RWPE2 (cell line): Measurements from ENCODE around the gene LHX6.

Source experiments
- ATAC-seq: fragments of 200-7000 bp; cut with Tn5 transposase; 3 replicates; pipeline ENCODE4 v1.9.1; 2021; ENCODE audit warnings: low read depth
- DNase-seq: peaks from one replicate; pipeline ENCODE4 v3.0.0-alpha.2; 2020; ENCODE audit warnings: low spot score
- H3K27ac ChIP-seq: fragments of 450-650 bp; 2 replicates; pipeline ENCODE4 v1.5.1; 2017; ENCODE audit warnings: mild to moderate bottlenecking; ENCODE audit not compliant: poor library complexity, severe bottlenecking
- H3K27me3 ChIP-seq: fragments of 250-450 bp; sonication (Bioruptor Pico); 2 replicates; pipeline ENCODE4 v1.5.1; 2021; ENCODE audit warnings: mild to moderate bottlenecking, moderate library complexity; ENCODE audit not compliant: insufficient read depth, poor library complexity, severe bottlenecking
- H3K36me3 ChIP-seq: fragments of 250-450 bp; sonication (Bioruptor Pico); 2 replicates; pipeline ENCODE4 v1.5.1; 2020; ENCODE audit warnings: low read depth, mild to moderate bottlenecking, moderate library complexity
- H3K4me1 ChIP-seq: fragments of 250-450 bp; sonication (Bioruptor Pico); 2 replicates; pipeline ENCODE4 v1.5.1; 2021; ENCODE audit warnings: mild to moderate bottlenecking, moderate library complexity; ENCODE audit not compliant: insufficient read depth, poor library complexity, severe bottlenecking
- H3K4me3 ChIP-seq: fragments of 250-450 bp; sonication (Bioruptor Pico); 2 replicates; pipeline ENCODE4 v1.5.1; 2021; ENCODE audit warnings: mild to moderate bottlenecking, moderate library complexity; ENCODE audit not compliant: severe bottlenecking
- H3K9me3 ChIP-seq: fragments of 250-450 bp; sonication (Bioruptor Pico); 2 replicates; pipeline ENCODE4 v1.5.1; 2021; ENCODE audit warnings: mild to moderate bottlenecking, moderate library complexity; ENCODE audit not compliant: severe bottlenecking
- TF ChIP-seq, protein P1 (sequence below): fragments of 450-650 bp; IDR thresholded peaks from one replicate; pipeline ENCODE4 v1.5.1; 2017; ENCODE audit warnings: mild to moderate bottlenecking, moderate library complexity; ENCODE audit not compliant: poor library complexity, severe bottlenecking

Gene LHX6

DNA sequence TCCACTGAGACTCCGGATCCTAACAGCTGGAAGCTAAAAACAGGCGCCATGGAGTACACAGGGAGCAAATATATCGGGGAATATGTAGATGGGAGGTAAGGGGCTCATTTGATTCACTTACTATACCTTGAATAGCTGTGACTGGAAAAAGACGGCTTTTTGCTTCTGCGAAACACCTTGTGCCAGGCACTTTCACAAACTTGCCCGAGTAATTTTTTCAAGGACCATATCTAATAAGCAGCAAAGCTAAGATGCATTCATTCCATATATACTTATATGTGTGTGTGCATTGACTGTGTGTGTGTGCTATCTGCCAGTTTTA, 68.9 kb downstream of the LHX6 start:
- no peak for ATAC-seq
- no peak overlapping the region for H3K27ac ChIP-seq

DNA sequence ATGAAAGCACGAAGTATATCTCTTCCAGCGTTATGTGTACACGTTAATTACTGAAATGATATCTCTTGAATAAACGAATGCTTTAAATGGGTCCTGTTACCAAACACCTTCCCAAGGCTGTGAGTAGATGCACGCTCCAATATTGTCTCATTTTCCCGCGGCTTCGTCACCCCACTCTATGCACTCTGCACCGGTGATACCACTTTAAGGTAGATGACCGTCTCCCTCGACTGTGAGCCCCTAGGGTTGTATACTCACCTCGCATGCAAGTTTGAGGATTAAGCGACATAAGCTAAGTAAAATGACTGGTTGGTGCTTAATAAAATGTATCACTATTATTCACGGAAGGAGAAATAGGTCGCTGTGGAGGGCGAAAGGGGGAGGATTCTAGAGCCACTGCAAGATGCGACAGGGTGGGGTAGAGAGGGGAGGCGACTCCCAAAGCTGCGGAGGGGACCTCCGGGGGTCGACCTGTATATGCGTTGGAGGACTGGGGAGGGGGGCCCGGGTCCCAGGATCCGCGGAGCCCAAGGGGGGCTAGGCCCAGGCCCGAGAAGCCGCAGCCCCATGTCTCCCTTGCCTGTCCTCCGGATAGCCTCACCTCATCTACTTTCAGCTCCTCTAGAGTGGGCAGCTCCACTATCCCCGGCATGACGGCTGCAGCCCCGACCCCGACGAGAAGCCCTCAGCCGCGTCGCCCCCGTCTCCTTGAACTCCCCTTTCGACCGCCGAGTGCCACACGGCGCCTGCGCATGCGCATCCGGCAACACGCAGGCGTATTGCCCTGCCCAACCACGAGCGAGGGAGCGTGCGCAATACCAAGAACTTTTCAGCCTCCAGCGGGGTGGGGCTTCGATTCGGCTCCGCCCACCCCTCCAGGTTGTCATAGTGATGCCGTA, 69.5 kb downstream of the LHX6 start, which contains the start of the genes MORN5 and NDUFA8:
Gene MORN5, plus strand, starts transcription at position 883 of the 899 bp plus-strand sequence. CDS start 65 bp downstream, outside the sequence.
Gene NDUFA8, minus strand, starts transcription at position 754 of the 899 bp plus-strand sequence. Its CDS starts 102 bp downstream, at position 652.
- DNase-seq (peak; percentile 97), ATAC-seq (peak; percentile 93)
- peaks cover 27% of the 10 kb centered on the region for H3K36me3 ChIP-seq
- peak within 1 kb of the TSS; percentile 13 for H3K27ac ChIP-seq
- no peaks in the 10 kb centered on the region for H3K9me3 ChIP-seq
- H3K4me3 ChIP-seq: peak within 1 kb of the TSS; percentile 92
- TF ChIP-seq, protein P1, sequence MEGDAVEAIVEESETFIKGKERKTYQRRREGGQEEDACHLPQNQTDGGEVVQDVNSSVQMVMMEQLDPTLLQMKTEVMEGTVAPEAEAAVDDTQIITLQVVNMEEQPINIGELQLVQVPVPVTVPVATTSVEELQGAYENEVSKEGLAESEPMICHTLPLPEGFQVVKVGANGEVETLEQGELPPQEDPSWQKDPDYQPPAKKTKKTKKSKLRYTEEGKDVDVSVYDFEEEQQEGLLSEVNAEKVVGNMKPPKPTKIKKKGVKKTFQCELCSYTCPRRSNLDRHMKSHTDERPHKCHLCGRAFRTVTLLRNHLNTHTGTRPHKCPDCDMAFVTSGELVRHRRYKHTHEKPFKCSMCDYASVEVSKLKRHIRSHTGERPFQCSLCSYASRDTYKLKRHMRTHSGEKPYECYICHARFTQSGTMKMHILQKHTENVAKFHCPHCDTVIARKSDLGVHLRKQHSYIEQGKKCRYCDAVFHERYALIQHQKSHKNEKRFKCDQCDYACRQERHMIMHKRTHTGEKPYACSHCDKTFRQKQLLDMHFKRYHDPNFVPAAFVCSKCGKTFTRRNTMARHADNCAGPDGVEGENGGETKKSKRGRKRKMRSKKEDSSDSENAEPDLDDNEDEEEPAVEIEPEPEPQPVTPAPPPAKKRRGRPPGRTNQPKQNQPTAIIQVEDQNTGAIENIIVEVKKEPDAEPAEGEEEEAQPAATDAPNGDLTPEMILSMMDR: no peak
- H3K27me3 ChIP-seq: no peaks in the 10 kb centered on the region
- peaks cover 11% of the 10 kb centered on the region for H3K4me1 ChIP-seq

More for the DNA sequence above, 68.9 kb downstream of the LHX6 start:
- Histone ChIP-seq H3K9me3 (no peaks in the 10 kb centered on the region), H3K4me1 (peaks cover 11% of the 10 kb centered on the region), H3K27me3 (no peaks in the 10 kb centered on the region), H3K36me3 (peaks cover 21% of the 10 kb centered on the region), H3K4me3 (peak overlapping the region; percentile 92)
- TF ChIP-seq, protein P1: no peak
- no peak for DNase-seq

- Histone ChIP-seq H3K4me1 (peaks cover 11% of the 10 kb centered on the region), H3K27ac (no peak overlapping the region), H3K27me3 (no peaks in the 10 kb centered on the region), H3K9me3 (no peaks in the 10 kb centered on the region), H3K4me3 (no peak overlapping the region), H3K36me3 (peaks cover 27% of the 10 kb centered on the region)
- ATAC-seq (no peak), DNase-seq (no peak)
- TF ChIP-seq, protein P1: peak; percentile 38
Measured at GRCh38 chr9:122158202-122158601, 70.6 kb downstream of the LHX6 start.

DNA sequence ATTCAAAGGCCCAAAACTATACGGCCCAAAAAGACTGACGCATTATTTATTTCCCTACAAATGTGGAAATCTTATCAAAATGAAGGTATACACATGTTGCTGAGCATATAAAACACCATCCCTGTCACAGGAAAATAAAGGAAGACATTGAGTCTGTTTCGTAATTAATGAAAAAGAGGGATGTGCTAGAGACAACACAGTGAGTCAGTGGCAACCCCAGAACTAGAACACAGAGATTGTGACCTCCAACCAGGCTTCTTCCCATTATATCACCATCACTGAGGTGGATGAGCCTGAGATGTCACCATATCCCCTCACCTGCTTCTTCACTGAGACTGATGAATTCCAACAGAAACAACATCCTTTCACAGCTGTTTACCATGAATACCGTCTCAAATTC, 73.0 kb downstream of the LHX6 start:
- DNase-seq: no peak
- TF ChIP-seq, protein P1: no peak
- Histone ChIP-seq H3K27ac (no peak overlapping the region), H3K4me1 (peaks cover 11% of the 10 kb centered on the region), H3K27me3 (no peaks in the 10 kb centered on the region), H3K36me3 (peaks cover 42% of the 10 kb centered on the region), H3K9me3 (no peaks in the 10 kb centered on the region), H3K4me3 (no peak overlapping the region)
- ATAC-seq: no peak
